Measurements from ENCODE around the gene OTOF. TPM values are rescaled to one million over a fixed set of nuclear protein-coding genes. Genes with fewer than 3 reads are reported as not detected.

OTOF gene
- total RNA-seq, 1 experiment from 2014 or later: 0.10 TPM

- Histone ChIP-seq H3K27ac (ENCODE audit: low read depth, low read length) (no peak overlapping the region), H2AFZ (ENCODE audit: low read depth, low read length, poor library complexity, severe bottlenecking) (no peak overlapping the region), H4K20me1 (ENCODE audit: insufficient read depth) (no peaks in the 10 kb centered on the region; the same call in 1 of the 2 replicates), H3K9me2 (ENCODE audit: insufficient read depth) (no peaks in the 10 kb centered on the region), H3K9ac (ENCODE audit: low read length) (no peak overlapping the region), H3K36me3 (ENCODE audit: control insufficient read depth in 1 of 2, insufficient read depth in 2 of 2, low read length in 2 of 2) (no peaks in the 10 kb centered on the region), H3K4me2 (ENCODE audit: low read length) (no peak overlapping the region), H3K4me1 (ENCODE audit: control insufficient read depth in 1 of 2, insufficient read depth in 2 of 2, low read length in 2 of 2) (no peaks in the 10 kb centered on the region), H3K4me3 (replicated peaks in 1 of 2; ENCODE audit: low read depth in 1 of 2, low read length in 2 of 2) (no peak overlapping the region), H3K9me3 (ENCODE audit: control insufficient read depth in 1 of 2, insufficient read depth in 1 of 2, low read depth in 1 of 2, low read length in 2 of 2) (no peaks in the 10 kb centered on the region), H3K79me2 (ENCODE audit: insufficient read depth, low read length) (no peaks in the 10 kb centered on the region), H3K27me3 (ENCODE audit: insufficient read depth, low read length) (no peaks in the 10 kb centered on the region)
- POLR2A ChIA-PET: no interaction called here
- CTCF ChIA-PET: no interaction called here
- ATAC-seq (no peak), DNase-seq (ENCODE audit: low read depth, low spot score) (no peak)
- TF ChIP-seq POLR2AphosphoS5 (IDR thresholded peaks at IDR 0.05; ENCODE audit: low read depth, low read length) (no peak), EZH2phosphoT487 (IDR thresholded peaks at IDR 0.05; ENCODE audit: borderline replicate concordance) (no peak), JUND (IDR thresholded peaks at IDR 0.05) (no peak)
- no TSS peak for BruUV-seq (replicated peaks)
- RAD21 ChIA-PET (ENCODE audit: low non-redundant PET in 1 of 2, low total read pairs in 2 of 2, uncharacterized antibody in 2 of 2, unreplicated experiment in 2 of 2): no interaction called here
- intact Hi-C loops (cut with micrococcal nuclease): no loop called here
Measured at GRCh38 chr2:26411419-26411818, 66.5 kb downstream of the OTOF start.

- Histone ChIP-seq H3K4me3 (replicated peaks in 1 of 2; ENCODE audit: low read depth in 1 of 2, low read length in 2 of 2) (no peak overlapping the region), H3K79me2 (ENCODE audit: insufficient read depth, low read length) (no peaks in the 10 kb centered on the region), H2AFZ (ENCODE audit: low read depth, low read length, poor library complexity, severe bottlenecking) (no peak overlapping the region), H3K36me3 (ENCODE audit: control insufficient read depth in 1 of 2, insufficient read depth in 2 of 2, low read length in 2 of 2) (no peaks in the 10 kb centered on the region), H3K27ac (ENCODE audit: low read depth, low read length) (no peak overlapping the region), H3K9ac (ENCODE audit: low read length) (no peak overlapping the region), H3K9me3 (ENCODE audit: control insufficient read depth in 1 of 2, insufficient read depth in 1 of 2, low read depth in 1 of 2, low read length in 2 of 2) (no peaks in the 10 kb centered on the region), H3K4me1 (ENCODE audit: control insufficient read depth in 1 of 2, insufficient read depth in 2 of 2, low read length in 2 of 2) (no peaks in the 10 kb centered on the region), H3K9me2 (ENCODE audit: insufficient read depth) (no peaks in the 10 kb centered on the region), H3K4me2 (ENCODE audit: low read length) (no peak overlapping the region), H3K27me3 (ENCODE audit: insufficient read depth, low read length) (no peaks in the 10 kb centered on the region), H4K20me1 (ENCODE audit: insufficient read depth) (no peaks in the 10 kb centered on the region; the same call in 1 of the 2 replicates)
- ATAC-seq (no peak), DNase-seq (ENCODE audit: low read depth, low spot score) (no peak)
- ChIA-PET RAD21 (ENCODE audit: low non-redundant PET in 1 of 2, low total read pairs in 2 of 2, uncharacterized antibody in 2 of 2, unreplicated experiment in 2 of 2) (no interaction called here), CTCF (no interaction called here), POLR2A (no interaction called here)
- intact Hi-C loops (cut with micrococcal nuclease): loop anchor here (1.0 kb wide), 1 partner anchor 48 kb away; no protein-coding TSS in a partner anchor
- BruUV-seq (replicated peaks): no TSS peak
- TF ChIP-seq SP1 (IDR thresholded peaks at IDR 0.05; ENCODE audit: low read depth) (no peak), JUND (IDR thresholded peaks at IDR 0.05) (no peak), YY1 (IDR thresholded peaks at IDR 0.05; ENCODE audit: extremely low read depth, insufficient replicate concordance, low read depth, low read length) (no peak), EZH2phosphoT487 (IDR thresholded peaks at IDR 0.05; ENCODE audit: borderline replicate concordance) (no peak), CBX3 (IDR thresholded peaks at IDR 0.05; ENCODE audit: low read depth) (no peak), ZNF274 (IDR thresholded peaks at IDR 0.05; ENCODE audit: low read depth, low read length) (no peak), SIN3A (IDR thresholded peaks at IDR 0.05; ENCODE audit: low read depth) (no peak), RAD21 (IDR thresholded peaks at IDR 0.05; ENCODE audit: low read depth) (no peak), POLR2A (IDR thresholded peaks at IDR 0.05; ENCODE audit: borderline replicate concordance, extremely low read depth, insufficient read depth, insufficient read length) (no peak), EZH2 (IDR thresholded peaks at IDR 0.05) (no peak)
- TF ChIP-seq, protein P1, sequence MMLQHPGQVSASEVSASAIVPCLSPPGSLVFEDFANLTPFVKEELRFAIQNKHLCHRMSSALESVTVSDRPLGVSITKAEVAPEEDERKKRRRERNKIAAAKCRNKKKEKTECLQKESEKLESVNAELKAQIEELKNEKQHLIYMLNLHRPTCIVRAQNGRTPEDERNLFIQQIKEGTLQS (IDR thresholded peaks at IDR 0.05): no peak
- TF ChIP-seq, protein P2, sequence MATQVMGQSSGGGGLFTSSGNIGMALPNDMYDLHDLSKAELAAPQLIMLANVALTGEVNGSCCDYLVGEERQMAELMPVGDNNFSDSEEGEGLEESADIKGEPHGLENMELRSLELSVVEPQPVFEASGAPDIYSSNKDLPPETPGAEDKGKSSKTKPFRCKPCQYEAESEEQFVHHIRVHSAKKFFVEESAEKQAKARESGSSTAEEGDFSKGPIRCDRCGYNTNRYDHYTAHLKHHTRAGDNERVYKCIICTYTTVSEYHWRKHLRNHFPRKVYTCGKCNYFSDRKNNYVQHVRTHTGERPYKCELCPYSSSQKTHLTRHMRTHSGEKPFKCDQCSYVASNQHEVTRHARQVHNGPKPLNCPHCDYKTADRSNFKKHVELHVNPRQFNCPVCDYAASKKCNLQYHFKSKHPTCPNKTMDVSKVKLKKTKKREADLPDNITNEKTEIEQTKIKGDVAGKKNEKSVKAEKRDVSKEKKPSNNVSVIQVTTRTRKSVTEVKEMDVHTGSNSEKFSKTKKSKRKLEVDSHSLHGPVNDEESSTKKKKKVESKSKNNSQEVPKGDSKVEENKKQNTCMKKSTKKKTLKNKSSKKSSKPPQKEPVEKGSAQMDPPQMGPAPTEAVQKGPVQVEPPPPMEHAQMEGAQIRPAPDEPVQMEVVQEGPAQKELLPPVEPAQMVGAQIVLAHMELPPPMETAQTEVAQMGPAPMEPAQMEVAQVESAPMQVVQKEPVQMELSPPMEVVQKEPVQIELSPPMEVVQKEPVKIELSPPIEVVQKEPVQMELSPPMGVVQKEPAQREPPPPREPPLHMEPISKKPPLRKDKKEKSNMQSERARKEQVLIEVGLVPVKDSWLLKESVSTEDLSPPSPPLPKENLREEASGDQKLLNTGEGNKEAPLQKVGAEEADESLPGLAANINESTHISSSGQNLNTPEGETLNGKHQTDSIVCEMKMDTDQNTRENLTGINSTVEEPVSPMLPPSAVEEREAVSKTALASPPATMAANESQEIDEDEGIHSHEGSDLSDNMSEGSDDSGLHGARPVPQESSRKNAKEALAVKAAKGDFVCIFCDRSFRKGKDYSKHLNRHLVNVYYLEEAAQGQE (IDR thresholded peaks at IDR 0.05; ENCODE audit: low read depth): no peak
- TF ChIP-seq, protein P3, sequence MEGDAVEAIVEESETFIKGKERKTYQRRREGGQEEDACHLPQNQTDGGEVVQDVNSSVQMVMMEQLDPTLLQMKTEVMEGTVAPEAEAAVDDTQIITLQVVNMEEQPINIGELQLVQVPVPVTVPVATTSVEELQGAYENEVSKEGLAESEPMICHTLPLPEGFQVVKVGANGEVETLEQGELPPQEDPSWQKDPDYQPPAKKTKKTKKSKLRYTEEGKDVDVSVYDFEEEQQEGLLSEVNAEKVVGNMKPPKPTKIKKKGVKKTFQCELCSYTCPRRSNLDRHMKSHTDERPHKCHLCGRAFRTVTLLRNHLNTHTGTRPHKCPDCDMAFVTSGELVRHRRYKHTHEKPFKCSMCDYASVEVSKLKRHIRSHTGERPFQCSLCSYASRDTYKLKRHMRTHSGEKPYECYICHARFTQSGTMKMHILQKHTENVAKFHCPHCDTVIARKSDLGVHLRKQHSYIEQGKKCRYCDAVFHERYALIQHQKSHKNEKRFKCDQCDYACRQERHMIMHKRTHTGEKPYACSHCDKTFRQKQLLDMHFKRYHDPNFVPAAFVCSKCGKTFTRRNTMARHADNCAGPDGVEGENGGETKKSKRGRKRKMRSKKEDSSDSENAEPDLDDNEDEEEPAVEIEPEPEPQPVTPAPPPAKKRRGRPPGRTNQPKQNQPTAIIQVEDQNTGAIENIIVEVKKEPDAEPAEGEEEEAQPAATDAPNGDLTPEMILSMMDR (IDR thresholded peaks at IDR 0.05 in 2 of 3, conservative IDR thresholded peaks at IDR 0.05 in 1 of 3; ENCODE audit: borderline replicate concordance in 1 of 3, insufficient read depth in 1 of 3, low read depth in 2 of 3, low read length in 2 of 3): no peak
Measured at GRCh38 chr2:26410764-26411243, 67.1 kb downstream of the OTOF start.

Measured in HCT116 (cell line).